GM19438 (cell line): ENCODE data around the gene RAB19.

Experiments
- ATAC-seq: cut with Tn5 transposase; IDR thresholded peaks from one replicate; pipeline ENCODE4 v1.9.1; 2021; ENCODE audit warnings: low read depth; ENCODE audit not compliant: unreplicated experiment

Gene RAB19

GRCh38 chr7:140403878-140404564, at the start of gene RAB19:
RAB19 (plus strand) TSS chr7:140404058; CDS start chr7:140407647, 3,589 bp downstream.
- no peak for ATAC-seq

- ATAC-seq = no peak
Measured at GRCh38 chr7:140358024-140358411, 45.8 kb upstream of the RAB19 start.

GRCh38 chr7:140358412-140359051, 45.3 kb upstream of the RAB19 start:
- peak; percentile 40 for ATAC-seq

GRCh38 chr7:140360697-140361229, 43.1 kb upstream of the RAB19 start:
- no peak for ATAC-seq

- no peak for ATAC-seq
Measured at GRCh38 chr7:140364819-140365218, 39.0 kb upstream of the RAB19 start.

- ATAC-seq = no peak
Measured at GRCh38 chr7:140367528-140367927, 36.3 kb upstream of the RAB19 start.

GRCh38 chr7:140369294-140369693, 34.6 kb upstream of the RAB19 start:
- ATAC-seq = no peak

- ATAC-seq = no peak
Measured at GRCh38 chr7:140375323-140375722, 28.5 kb upstream of the RAB19 start.

- ATAC-seq = no peak
Measured at GRCh38 chr7:140375892-140376730, 27.7 kb upstream of the RAB19 start.

GRCh38 chr7:140383954-140384713, 19.7 kb upstream of the RAB19 start:
- no peak for ATAC-seq

GRCh38 chr7:140384894-140385545, 18.8 kb upstream of the RAB19 start:
- no peak for ATAC-seq

GRCh38 chr7:140389445-140389844, 14.4 kb upstream of the RAB19 start:
- ATAC-seq = no peak

GRCh38 chr7:140390034-140390433, 13.8 kb upstream of the RAB19 start:
- peak; percentile 25 for ATAC-seq

GRCh38 chr7:140390466-140391190, 13.2 kb upstream of the RAB19 start:
- ATAC-seq = peak; percentile 77

- ATAC-seq = no peak
Measured at GRCh38 chr7:140391634-140392033, 12.2 kb upstream of the RAB19 start.

- no peak for ATAC-seq
Measured at GRCh38 chr7:140393756-140394306, 10.0 kb upstream of the RAB19 start.

- ATAC-seq = peak; percentile 98
Measured at GRCh38 chr7:140397784-140398750, 5.8 kb upstream of the RAB19 start, which contains the start of gene SLC37A3. SLC37A3 (minus strand) TSS chr7:140398530; CDS start chr7:140382526, 16,004 bp downstream.

GRCh38 chr7:140398821-140399220, 5.0 kb upstream of the RAB19 start:
- no peak for ATAC-seq
